Epithelial cell of prostate (primary cell): ENCODE results near the gene LILRB5.
"Not testable (repeated sequence)": the region's sequence is repeated elsewhere in the genome, so short reads cannot be mapped to it uniquely, and the experiment has no call there.

ENCODE experiments used
- DNase-seq: peaks from one replicate; pipeline ENCODE4 v3.0.0-alpha.2; 2011; ENCODE audit warnings: low read depth, low spot score
- H3K27ac ChIP-seq: fragments of 450-650 bp; 2 replicates; pipeline ENCODE4 v1.5.1; 2017; ENCODE audit warnings: mild to moderate bottlenecking

LILRB5 gene

GRCh38 chr19:54247106-54247930 is 9.8 kb downstream of the LILRB5 start:
- DNase-seq = no peak
- no peak overlapping the region for H3K27ac ChIP-seq

GRCh38 chr19:54245936-54246335 is 11.1 kb downstream of the LILRB5 start:
- H3K27ac ChIP-seq = no peak overlapping the region
- DNase-seq = no peak

- not testable (repeated sequence) for DNase-seq, H3K27ac ChIP-seq
Observed at GRCh38 chr19:54243809-54244208, 13.3 kb downstream of the LILRB5 start.

GRCh38 chr19:54242646-54243045 is 14.4 kb downstream of the LILRB5 start, which contains the start of gene LILRA6:
TSS of gene LILRA6 (minus strand) at chr19:54242790.
- not testable (repeated sequence) for H3K27ac ChIP-seq, DNase-seq

GRCh38 chr19:54242234-54242633 is 14.8 kb downstream of the LILRB5 start:
- not testable (repeated sequence) for DNase-seq, H3K27ac ChIP-seq

- DNase-seq, H3K27ac ChIP-seq: not testable (repeated sequence)
Observed at GRCh38 chr19:54240372-54241336, 16.4 kb downstream of the LILRB5 start.

- DNase-seq, H3K27ac ChIP-seq: not testable (repeated sequence)
Observed at GRCh38 chr19:54239491-54240371, 17.3 kb downstream of the LILRB5 start.

GRCh38 chr19:54233941-54234340 is 23.1 kb downstream of the LILRB5 start:
- no peak overlapping the region for H3K27ac ChIP-seq
- DNase-seq = no peak

GRCh38 chr19:54231077-54231931 is 25.8 kb downstream of the LILRB5 start:
- no peak overlapping the region for H3K27ac ChIP-seq
- no peak for DNase-seq

- DNase-seq = no peak
- H3K27ac ChIP-seq = no peak overlapping the region
Observed at GRCh38 chr19:54230031-54230430, 27.0 kb downstream of the LILRB5 start.

- no peak for DNase-seq
- H3K27ac ChIP-seq = no peak overlapping the region
Observed at GRCh38 chr19:54229146-54229545, 27.9 kb downstream of the LILRB5 start.

GRCh38 chr19:54224619-54225018 is 32.5 kb downstream of the LILRB5 start:
- not testable (repeated sequence) for H3K27ac ChIP-seq, DNase-seq

GRCh38 chr19:54223937-54224281 is 33.2 kb downstream of the LILRB5 start:
- not testable (repeated sequence) for DNase-seq

GRCh38 chr19:54223277-54223936 is 33.7 kb downstream of the LILRB5 start:
- not testable (repeated sequence) for DNase-seq, H3K27ac ChIP-seq

More at GRCh38 chr19:54223937-54224281, 33.2 kb downstream of the LILRB5 start:
- not testable (repeated sequence) for H3K27ac ChIP-seq

- H3K27ac ChIP-seq, DNase-seq: not testable (repeated sequence)
Observed at GRCh38 chr19:54222474-54223276, 34.4 kb downstream of the LILRB5 start, which contains the start of gene LILRB3. TSS of gene LILRB3 (minus strand) at chr19:54223007. CDS start at chr19:54222976, 31 bp downstream.

GRCh38 chr19:54221947-54222346 is 35.1 kb downstream of the LILRB5 start:
- not testable (repeated sequence) for H3K27ac ChIP-seq

GRCh38 chr19:54219702-54220101 is 37.4 kb downstream of the LILRB5 start:
- H3K27ac ChIP-seq, DNase-seq: not testable (repeated sequence)

More at GRCh38 chr19:54221947-54222346, 35.1 kb downstream of the LILRB5 start:
- not testable (repeated sequence) for DNase-seq
